HG02938 (cell line): ENCODE results near the gene ABCB4.

Experiments
- ATAC-seq: cut with Tn5 transposase; IDR thresholded peaks from one replicate; pipeline ENCODE4 v1.9.1; 2021; ENCODE audit warnings: mild to moderate bottlenecking, moderate library complexity; ENCODE audit not compliant: unreplicated experiment

Gene ABCB4

GRCh38 chr7:87359366-87359765, 116.1 kb downstream of the ABCB4 start:
- no peak for ATAC-seq

GRCh38 chr7:87356448-87356847, 119.0 kb downstream of the ABCB4 start:
- no peak for ATAC-seq

GRCh38 chr7:87354749-87355148, 120.7 kb downstream of the ABCB4 start:
- ATAC-seq = no peak
